Measurements from ENCODE around the gene PHLDA3.

The PHLDA3 gene

GRCh38 chr1:201487742-201488141, 18.8 kb upstream of the PHLDA3 start:
- Histone ChIP-seq H3F3A (ENCODE audit: insufficient read depth, low read length) (no peaks in the 10 kb centered on the region), H3K4me3 (ENCODE audit: low read depth, low read length, poor library complexity, severe bottlenecking) (no peak overlapping the region), H3K79me2 (ENCODE audit: insufficient read depth, low read length) (no peaks in the 10 kb centered on the region), H3K4me1 (ENCODE audit: insufficient read depth, low read length, severe bottlenecking) (no peaks in the 10 kb centered on the region), H3K9ac (ENCODE audit: low read length) (no peak overlapping the region), H3K9me2 (ENCODE audit: low read depth, low read length) (no peaks in the 10 kb centered on the region), H4K20me1 (ENCODE audit: insufficient read depth, low read length) (no peaks in the 10 kb centered on the region), H2AFZ (ENCODE audit: low read length) (no peak overlapping the region), H3K4me2 (ENCODE audit: low read length) (no peak overlapping the region), H3K27ac (ENCODE audit: low read depth, low read length, poor library complexity, severe bottlenecking) (no peak overlapping the region), H3K9me3 (ENCODE audit: low read length) (no peaks in the 10 kb centered on the region), H3K27me3 (ENCODE audit: insufficient read depth, low read length) (no peaks in the 10 kb centered on the region), H3K36me3 (ENCODE audit: insufficient read depth, low read length) (peaks cover 13% of the 10 kb centered on the region)
- TF ChIP-seq CTCF (IDR thresholded peaks at IDR 0.05; ENCODE audit: low read length) (no peak), EZH2 (IDR thresholded peaks at IDR 0.05; ENCODE audit: borderline replicate concordance, low read length) (no peak)

DNA sequence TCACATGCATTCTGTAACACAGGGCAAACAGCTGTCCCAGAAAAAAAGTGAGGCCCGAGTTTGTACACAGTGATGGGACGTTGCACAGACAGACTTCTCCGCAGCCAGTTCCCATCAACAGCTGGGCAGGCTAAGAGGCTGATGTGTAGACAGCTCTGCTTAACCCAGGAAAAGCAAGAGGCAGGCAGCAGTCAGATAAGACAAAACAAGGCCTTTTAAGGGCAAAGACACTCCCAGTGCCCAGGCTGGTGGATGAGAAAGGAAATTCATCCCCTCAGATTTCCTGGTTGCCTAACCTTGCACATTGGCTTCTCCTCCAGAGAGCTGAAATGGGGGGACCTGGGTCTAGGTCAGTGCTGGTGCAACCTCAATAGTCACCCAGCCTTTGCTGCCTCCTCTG, 17.2 kb upstream of the PHLDA3 start:
- Histone ChIP-seq H3K9me2 (ENCODE audit: low read depth, low read length) (no peaks in the 10 kb centered on the region), H3K9me3 (ENCODE audit: low read length) (no peaks in the 10 kb centered on the region), H3K27ac (ENCODE audit: low read depth, low read length, poor library complexity, severe bottlenecking) (no peak overlapping the region), H4K20me1 (ENCODE audit: insufficient read depth, low read length) (no peaks in the 10 kb centered on the region), H3K79me2 (ENCODE audit: insufficient read depth, low read length) (no peaks in the 10 kb centered on the region), H3F3A (ENCODE audit: insufficient read depth, low read length) (no peaks in the 10 kb centered on the region), H3K4me2 (ENCODE audit: low read length) (no peak overlapping the region), H2AFZ (ENCODE audit: low read length) (no peak overlapping the region), H3K36me3 (ENCODE audit: insufficient read depth, low read length) (peaks cover 12% of the 10 kb centered on the region), H3K27me3 (ENCODE audit: insufficient read depth, low read length) (no peaks in the 10 kb centered on the region), H3K4me3 (ENCODE audit: low read depth, low read length, poor library complexity, severe bottlenecking) (no peak overlapping the region), H3K9ac (ENCODE audit: low read length) (no peak overlapping the region), H3K4me1 (ENCODE audit: insufficient read depth, low read length, severe bottlenecking) (peaks cover 13% of the 10 kb centered on the region)
- TF ChIP-seq EZH2 (IDR thresholded peaks at IDR 0.05; ENCODE audit: borderline replicate concordance, low read length) (no peak), CTCF (IDR thresholded peaks at IDR 0.05; ENCODE audit: low read length) (no peak)

DNA sequence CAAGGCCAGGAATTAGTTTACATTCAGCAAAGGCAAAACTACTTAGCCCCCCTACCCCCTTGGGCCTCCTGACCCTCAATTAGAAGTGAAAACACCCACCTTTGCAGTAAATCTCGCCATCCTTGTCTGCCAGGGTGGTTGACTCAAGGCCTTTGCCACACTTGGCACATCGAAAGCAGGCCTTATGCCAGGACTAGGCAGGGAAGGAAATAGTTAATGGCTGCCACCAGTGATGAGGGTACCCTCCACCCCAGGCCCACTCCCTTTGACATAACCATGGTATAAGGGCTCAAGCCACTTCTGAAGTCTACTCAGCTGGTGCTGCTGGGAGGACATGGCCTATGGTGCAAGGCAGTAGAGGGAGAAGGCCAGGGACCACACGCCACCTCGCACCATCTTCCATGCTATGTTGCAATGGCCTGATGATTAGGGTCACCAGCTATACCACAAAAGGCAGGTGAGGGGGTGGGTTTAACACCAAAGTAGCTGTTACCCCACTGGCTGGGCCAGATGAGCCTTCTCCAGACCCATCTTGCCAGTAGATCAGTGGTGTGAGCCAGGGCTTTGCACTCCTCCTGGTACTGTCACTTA, 16.3 kb upstream of the PHLDA3 start:
- no peak for TF ChIP-seq EZH2 (IDR thresholded peaks at IDR 0.05; ENCODE audit: borderline replicate concordance, low read length)
- TF ChIP-seq CTCF (IDR thresholded peaks at IDR 0.05; ENCODE audit: low read length): no peak

More for the DNA sequence above, 16.3 kb upstream of the PHLDA3 start:
- Histone ChIP-seq H3K9me2 (ENCODE audit: low read depth, low read length) (no peaks in the 10 kb centered on the region), H3K27ac (ENCODE audit: low read depth, low read length, poor library complexity, severe bottlenecking) (no peak overlapping the region), H3K4me2 (ENCODE audit: low read length) (no peak overlapping the region), H3K79me2 (ENCODE audit: insufficient read depth, low read length) (no peaks in the 10 kb centered on the region), H3K9me3 (ENCODE audit: low read length) (no peaks in the 10 kb centered on the region), H3K36me3 (ENCODE audit: insufficient read depth, low read length) (peaks cover 10% of the 10 kb centered on the region), H3K4me1 (ENCODE audit: insufficient read depth, low read length, severe bottlenecking) (peaks cover 20% of the 10 kb centered on the region), H3K9ac (ENCODE audit: low read length) (no peak overlapping the region), H2AFZ (ENCODE audit: low read length) (no peak overlapping the region), H3K27me3 (ENCODE audit: insufficient read depth, low read length) (no peaks in the 10 kb centered on the region), H3F3A (ENCODE audit: insufficient read depth, low read length) (no peaks in the 10 kb centered on the region), H4K20me1 (ENCODE audit: insufficient read depth, low read length) (no peaks in the 10 kb centered on the region), H3K4me3 (ENCODE audit: low read depth, low read length, poor library complexity, severe bottlenecking) (no peak overlapping the region)
